PFSK-1 (cell line): Measurements from ENCODE around the gene ADAMTS2.

Experiments used
- POLR2AphosphoS5 ChIP-seq: IDR thresholded peaks from 2 replicates; pipeline ENCODE4 v1.6.1; 2012; ENCODE audit warnings: low read depth, mild to moderate bottlenecking, control low read depth, low read length, moderate library complexity
- TAF1 ChIP-seq: IDR thresholded peaks from 2 replicates; pipeline ENCODE4 v1.6.1; 2012; ENCODE audit warnings: low read length, control low read depth, borderline replicate concordance; ENCODE audit not compliant: insufficient read depth
- TF ChIP-seq, protein P1 (sequence below), 2 experiments: IDR thresholded peaks; 2 replicates each; pipeline versions ENCODE4 v1.6.1 to v1.8.0; 2011 to 2012; ENCODE audit warnings: low read depth in 2 of 2, low read length in 2 of 2, control low read depth in 1 of 2, inconsistent platforms in 1 of 2, mild to moderate bottlenecking in 1 of 2, moderate library complexity in 1 of 2; ENCODE audit not compliant: insufficient read depth in 1 of 2

DNA sequence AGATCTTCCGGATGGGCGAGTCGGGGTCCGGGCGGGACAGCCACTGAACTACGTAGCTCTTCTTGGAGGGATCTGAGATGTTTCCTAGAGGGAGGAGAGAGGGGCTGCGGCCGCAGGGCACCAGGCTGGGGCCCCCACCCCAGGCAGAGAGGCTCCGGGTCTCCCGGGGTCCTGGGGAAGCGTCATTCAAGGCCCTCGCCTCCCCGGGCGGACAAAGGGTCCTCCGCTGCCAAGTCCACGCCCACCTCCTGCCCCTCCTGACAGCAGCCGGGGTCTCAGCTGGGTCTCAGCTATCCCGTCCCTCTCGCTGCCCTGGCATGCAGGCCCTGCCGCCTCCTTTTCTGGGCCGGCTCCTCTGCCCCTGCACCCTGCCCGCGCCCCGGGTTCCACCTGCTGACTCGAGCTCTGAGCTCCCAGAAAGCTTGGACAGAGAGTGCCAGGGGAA lies 223.6 kb downstream of the ADAMTS2 start:
- TF ChIP-seq, protein P1, sequence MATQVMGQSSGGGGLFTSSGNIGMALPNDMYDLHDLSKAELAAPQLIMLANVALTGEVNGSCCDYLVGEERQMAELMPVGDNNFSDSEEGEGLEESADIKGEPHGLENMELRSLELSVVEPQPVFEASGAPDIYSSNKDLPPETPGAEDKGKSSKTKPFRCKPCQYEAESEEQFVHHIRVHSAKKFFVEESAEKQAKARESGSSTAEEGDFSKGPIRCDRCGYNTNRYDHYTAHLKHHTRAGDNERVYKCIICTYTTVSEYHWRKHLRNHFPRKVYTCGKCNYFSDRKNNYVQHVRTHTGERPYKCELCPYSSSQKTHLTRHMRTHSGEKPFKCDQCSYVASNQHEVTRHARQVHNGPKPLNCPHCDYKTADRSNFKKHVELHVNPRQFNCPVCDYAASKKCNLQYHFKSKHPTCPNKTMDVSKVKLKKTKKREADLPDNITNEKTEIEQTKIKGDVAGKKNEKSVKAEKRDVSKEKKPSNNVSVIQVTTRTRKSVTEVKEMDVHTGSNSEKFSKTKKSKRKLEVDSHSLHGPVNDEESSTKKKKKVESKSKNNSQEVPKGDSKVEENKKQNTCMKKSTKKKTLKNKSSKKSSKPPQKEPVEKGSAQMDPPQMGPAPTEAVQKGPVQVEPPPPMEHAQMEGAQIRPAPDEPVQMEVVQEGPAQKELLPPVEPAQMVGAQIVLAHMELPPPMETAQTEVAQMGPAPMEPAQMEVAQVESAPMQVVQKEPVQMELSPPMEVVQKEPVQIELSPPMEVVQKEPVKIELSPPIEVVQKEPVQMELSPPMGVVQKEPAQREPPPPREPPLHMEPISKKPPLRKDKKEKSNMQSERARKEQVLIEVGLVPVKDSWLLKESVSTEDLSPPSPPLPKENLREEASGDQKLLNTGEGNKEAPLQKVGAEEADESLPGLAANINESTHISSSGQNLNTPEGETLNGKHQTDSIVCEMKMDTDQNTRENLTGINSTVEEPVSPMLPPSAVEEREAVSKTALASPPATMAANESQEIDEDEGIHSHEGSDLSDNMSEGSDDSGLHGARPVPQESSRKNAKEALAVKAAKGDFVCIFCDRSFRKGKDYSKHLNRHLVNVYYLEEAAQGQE (IDR thresholded peaks at IDR 0.05; ENCODE audit: insufficient read depth in 1 of 2, low read depth in 2 of 2, low read length in 2 of 2): no peak
- no peak for TF ChIP-seq POLR2AphosphoS5
- TF ChIP-seq TAF1: no peak
